GM21367 (cell line): ENCODE measurements around the gene HOXD11.

ENCODE experiments used
- ATAC-seq: cut with Tn5 transposase; IDR thresholded peaks from one replicate; pipeline ENCODE4 v1.9.1; 2021; ENCODE audit not compliant: unreplicated experiment

The HOXD11 gene

GRCh38 chr2:176093145-176093897 is 13.8 kb upstream of the HOXD11 start:
- no peak for ATAC-seq

GRCh38 chr2:176093898-176094249 is 13.2 kb upstream of the HOXD11 start:
- ATAC-seq: no peak

DNA sequence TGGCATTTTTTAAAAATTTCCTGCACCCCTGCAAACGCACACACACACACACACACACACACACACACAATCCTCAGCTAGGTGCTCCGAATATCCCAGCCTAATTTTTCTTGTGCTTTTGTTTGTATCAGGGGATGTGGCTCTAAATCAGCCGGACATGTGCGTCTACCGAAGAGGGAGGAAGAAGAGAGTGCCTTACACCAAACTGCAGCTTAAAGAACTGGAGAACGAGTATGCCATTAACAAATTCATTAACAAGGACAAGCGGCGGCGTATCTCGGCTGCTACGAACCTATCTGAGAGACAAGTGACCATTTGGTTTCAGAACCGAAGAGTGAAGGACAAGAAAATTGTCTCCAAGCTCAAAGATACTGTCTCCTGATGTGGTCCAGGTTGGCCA is 12.7 kb upstream of the HOXD11 start:
- no peak for ATAC-seq

DNA sequence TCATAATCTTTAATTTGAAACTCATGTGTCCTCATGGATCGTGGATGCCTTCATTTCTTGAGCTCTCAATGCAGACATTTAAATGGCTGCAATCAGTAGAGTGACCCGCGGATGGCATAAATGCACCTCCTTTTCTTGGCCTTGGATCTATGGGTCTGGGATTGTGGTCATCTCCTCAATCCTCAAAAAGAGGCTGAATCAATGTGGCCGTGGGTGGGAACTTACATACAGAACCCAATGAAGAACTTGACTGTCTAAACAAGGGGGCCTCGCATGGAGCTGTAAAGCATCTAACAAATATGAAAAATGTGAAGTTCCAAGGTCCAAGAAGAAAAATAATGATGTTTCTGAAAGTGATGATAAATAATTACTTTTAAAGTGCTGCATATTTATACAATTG is 11.7 kb upstream of the HOXD11 start:
- no peak for ATAC-seq

DNA sequence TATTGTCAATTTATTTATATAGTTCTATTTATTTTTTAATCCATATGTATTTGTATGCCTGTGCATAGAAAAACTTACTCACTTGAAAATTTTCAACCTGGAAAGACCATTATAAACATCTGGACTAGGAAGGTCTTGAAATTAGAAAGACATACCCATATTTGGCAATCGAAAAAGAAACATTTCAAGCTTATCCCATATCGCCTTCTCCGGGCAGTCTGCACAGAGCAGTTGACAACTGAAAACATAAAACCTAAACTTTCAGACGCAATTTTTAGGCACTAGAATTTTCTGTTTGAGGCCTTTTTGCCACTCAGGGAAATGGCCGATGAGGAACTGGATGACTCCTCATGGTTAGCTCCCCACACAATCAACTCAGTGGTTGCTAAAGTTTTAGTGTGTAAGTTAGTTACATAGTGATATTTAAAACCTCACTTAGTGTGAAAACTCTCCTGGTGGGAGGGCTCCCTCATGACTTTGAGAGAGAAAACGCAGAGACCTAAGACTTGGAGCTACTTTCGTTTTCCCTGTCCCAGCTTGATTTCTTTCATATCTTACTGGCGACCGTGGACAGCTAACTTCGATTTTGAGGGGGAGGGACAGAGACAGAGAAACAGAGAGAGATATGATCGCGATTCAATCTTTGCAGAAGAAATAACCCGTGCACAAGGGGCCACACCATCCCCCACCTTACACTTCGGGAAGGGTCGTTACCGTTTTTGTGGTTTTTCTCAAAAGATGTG is 10.7 kb upstream of the HOXD11 start:
- ATAC-seq: no peak

DNA sequence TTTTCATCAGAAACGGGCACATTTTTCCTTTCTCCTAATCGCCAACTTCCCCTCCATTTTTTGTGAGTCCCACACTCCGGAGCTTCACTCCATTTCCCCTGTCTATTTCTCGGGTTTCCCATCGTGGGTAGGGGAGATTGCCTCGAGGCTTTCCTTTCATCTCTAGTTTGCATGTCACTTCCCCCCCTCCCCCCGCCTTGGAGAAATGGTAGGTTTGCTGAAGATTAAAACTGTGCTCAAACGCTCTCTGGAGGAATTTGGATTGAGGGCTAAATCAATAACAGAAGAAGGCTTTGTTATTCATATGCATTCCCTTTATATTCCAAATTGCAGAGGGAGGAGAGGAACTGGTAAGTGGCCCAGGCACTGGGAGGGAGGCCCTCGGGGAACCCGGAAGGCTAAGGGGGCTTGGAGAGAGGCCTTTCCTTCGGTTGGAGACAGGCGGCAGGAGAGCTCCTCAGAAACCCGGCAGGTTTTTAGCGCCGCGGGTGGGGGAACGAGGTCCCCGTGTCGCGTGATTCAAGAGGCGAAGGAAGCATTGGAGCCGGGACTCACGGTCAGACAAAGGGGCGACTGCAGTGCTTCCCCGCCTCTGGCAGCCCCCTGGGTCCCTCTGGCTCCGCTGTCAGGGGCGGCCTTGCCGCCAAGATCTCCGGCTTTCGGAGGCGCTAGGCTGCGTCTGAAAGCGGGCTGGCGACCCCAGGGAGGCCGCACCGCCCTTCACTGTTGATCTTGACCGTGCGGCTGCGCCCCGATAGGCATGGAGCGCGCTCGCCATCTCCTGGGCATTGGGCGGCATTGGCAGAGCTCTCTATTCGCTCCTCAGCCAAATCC is 9.9 kb upstream of the HOXD11 start:
- ATAC-seq: peak; percentile 83

GRCh38 chr2:176097820-176098365 is 9.2 kb upstream of the HOXD11 start:
- no peak for ATAC-seq

GRCh38 chr2:176098366-176099158 is 8.5 kb upstream of the HOXD11 start:
- no peak for ATAC-seq

- no peak for ATAC-seq
These were observed 7.8 kb upstream of the HOXD11 start for GRCh38 chr2:176099159-176099727.

GRCh38 chr2:176099728-176100546 is 7.1 kb upstream of the HOXD11 start, which contains the start of gene HOXD12:
TSS of gene HOXD12 (plus strand) at chr2:176099795. CDS start at chr2:176099802, 7 bp downstream.
- ATAC-seq: no peak

GRCh38 chr2:176100547-176101140 is 6.4 kb upstream of the HOXD11 start:
- ATAC-seq: no peak

- ATAC-seq: no peak
These were observed 5.8 kb upstream of the HOXD11 start for GRCh38 chr2:176101216-176101830.

DNA sequence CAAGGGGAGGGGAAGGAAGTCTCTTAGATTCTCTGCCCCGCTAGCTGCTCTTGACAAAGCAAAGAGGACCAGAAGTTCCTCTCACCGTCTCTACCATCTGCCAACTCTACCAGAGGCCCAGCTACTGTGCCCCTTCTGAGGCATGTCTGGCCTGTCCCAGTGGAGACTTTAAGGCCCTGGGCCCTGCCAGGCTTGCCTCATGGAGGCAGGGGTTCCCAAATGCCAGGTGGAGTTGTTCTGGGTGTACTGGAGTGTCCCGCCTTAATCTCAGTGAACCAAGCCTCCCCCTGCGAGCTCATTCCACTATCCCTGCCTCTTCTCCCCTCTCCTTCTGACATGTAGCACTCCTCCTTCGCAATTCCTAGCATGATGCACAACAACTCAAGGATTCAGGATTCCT is 5.2 kb upstream of the HOXD11 start:
- no peak for ATAC-seq

- no peak for ATAC-seq
These were observed 4.7 kb upstream of the HOXD11 start for GRCh38 chr2:176102309-176102866.

GRCh38 chr2:176103194-176103593 is 3.9 kb upstream of the HOXD11 start:
- ATAC-seq: no peak

- no peak for ATAC-seq
These were observed 3.3 kb upstream of the HOXD11 start for GRCh38 chr2:176103742-176104315.

GRCh38 chr2:176104316-176105077 is 2.6 kb upstream of the HOXD11 start:
- ATAC-seq: no peak
